ENCODE measurements around the gene CDC25C. TPM values are rescaled to one million over a fixed set of nuclear protein-coding genes. Genes with fewer than 3 reads are reported as not detected.

Gene CDC25C
- total RNA-seq (2014; rRNA removed; shearing (Covaris generic); ENCODE audit: low replicate concordance): 8.7 and 13.4 TPM in 2 replicates

GRCh38 chr5:138331449-138332368, at the start of gene CDC25C:
Gene CDC25C, minus strand, starts transcription at chr5:138331804. Its CDS starts 624 bp downstream, at chr5:138331180.
- in situ Hi-C loops (cut with HindIII; ENCODE audit: low pct_unique_long_range_greater_than_20kb, low sequenced_read_pairs): no loop called here
- DNase-seq (ENCODE audit: low read depth): peak; percentile 98

GRCh38 chr5:138372653-138373052, 41.0 kb upstream of the CDC25C start:
- DNase-seq (ENCODE audit: low read depth): no peak
- in situ Hi-C loops (cut with HindIII; ENCODE audit: low pct_unique_long_range_greater_than_20kb, low sequenced_read_pairs): no loop called here

- DNase-seq (ENCODE audit: low read depth): no peak
- in situ Hi-C loops (cut with HindIII; ENCODE audit: low pct_unique_long_range_greater_than_20kb, low sequenced_read_pairs): no loop called here
Observed at GRCh38 chr5:138372225-138372624, 40.6 kb upstream of the CDC25C start.

- no peak for DNase-seq (ENCODE audit: low read depth)
- in situ Hi-C loops (cut with HindIII; ENCODE audit: low pct_unique_long_range_greater_than_20kb, low sequenced_read_pairs): no loop called here
Observed at GRCh38 chr5:138371454-138371853, 39.9 kb upstream of the CDC25C start.

GRCh38 chr5:138370537-138370936, 38.9 kb upstream of the CDC25C start:
- DNase-seq (ENCODE audit: low read depth): no peak
- in situ Hi-C loops (cut with HindIII; ENCODE audit: low pct_unique_long_range_greater_than_20kb, low sequenced_read_pairs): no loop called here

- in situ Hi-C loops (cut with HindIII; ENCODE audit: low pct_unique_long_range_greater_than_20kb, low sequenced_read_pairs): no loop called here
- no peak for DNase-seq (ENCODE audit: low read depth)
Observed at GRCh38 chr5:138369706-138370105, 38.1 kb upstream of the CDC25C start.

GRCh38 chr5:138369261-138369660, 37.7 kb upstream of the CDC25C start:
- DNase-seq (ENCODE audit: low read depth): no peak
- in situ Hi-C loops (cut with HindIII; ENCODE audit: low pct_unique_long_range_greater_than_20kb, low sequenced_read_pairs): no loop called here

- DNase-seq (ENCODE audit: low read depth): no peak
- in situ Hi-C loops (cut with HindIII; ENCODE audit: low pct_unique_long_range_greater_than_20kb, low sequenced_read_pairs): no loop called here
Observed at GRCh38 chr5:138366632-138367382, 35.2 kb upstream of the CDC25C start.

- no peak for DNase-seq (ENCODE audit: low read depth)
- in situ Hi-C loops (cut with HindIII; ENCODE audit: low pct_unique_long_range_greater_than_20kb, low sequenced_read_pairs): no loop called here
Observed at GRCh38 chr5:138364576-138364975, 33.0 kb upstream of the CDC25C start.

- DNase-seq (ENCODE audit: low read depth): no peak
- in situ Hi-C loops (cut with HindIII; ENCODE audit: low pct_unique_long_range_greater_than_20kb, low sequenced_read_pairs): no loop called here
Observed at GRCh38 chr5:138360941-138361452, 29.4 kb upstream of the CDC25C start.

GRCh38 chr5:138359621-138360020, 28.0 kb upstream of the CDC25C start:
- in situ Hi-C loops (cut with HindIII; ENCODE audit: low pct_unique_long_range_greater_than_20kb, low sequenced_read_pairs): no loop called here
- no peak for DNase-seq (ENCODE audit: low read depth)

- in situ Hi-C loops (cut with HindIII; ENCODE audit: low pct_unique_long_range_greater_than_20kb, low sequenced_read_pairs): no loop called here
- DNase-seq (ENCODE audit: low read depth): peak; percentile 76
Observed at GRCh38 chr5:138354926-138355378, 23.3 kb upstream of the CDC25C start.

- no peak for DNase-seq (ENCODE audit: low read depth)
- in situ Hi-C loops (cut with HindIII; ENCODE audit: low pct_unique_long_range_greater_than_20kb, low sequenced_read_pairs): no loop called here
Observed at GRCh38 chr5:138354387-138354786, 22.8 kb upstream of the CDC25C start.

- DNase-seq (ENCODE audit: low read depth): no peak
- in situ Hi-C loops (cut with HindIII; ENCODE audit: low pct_unique_long_range_greater_than_20kb, low sequenced_read_pairs): no loop called here
Observed at GRCh38 chr5:138353560-138354080, 22.0 kb upstream of the CDC25C start.

- peak; percentile 50 for DNase-seq (ENCODE audit: low read depth)
- in situ Hi-C loops (cut with HindIII; ENCODE audit: low pct_unique_long_range_greater_than_20kb, low sequenced_read_pairs): no loop called here
Observed at GRCh38 chr5:138352722-138353559, 21.3 kb upstream of the CDC25C start.

GRCh38 chr5:138352071-138352721, 20.6 kb upstream of the CDC25C start, which contains the start of gene KDM3B:
Gene KDM3B, plus strand, starts transcription at chr5:138352685. Its CDS starts 111 bp downstream, at chr5:138352796.
- in situ Hi-C loops (cut with HindIII; ENCODE audit: low pct_unique_long_range_greater_than_20kb, low sequenced_read_pairs): no loop called here

GRCh38 chr5:138351517-138351916, 19.9 kb upstream of the CDC25C start:
- in situ Hi-C loops (cut with HindIII; ENCODE audit: low pct_unique_long_range_greater_than_20kb, low sequenced_read_pairs): no loop called here
- DNase-seq (ENCODE audit: low read depth): no peak

More at GRCh38 chr5:138352071-138352721, 20.6 kb upstream of the CDC25C start, which contains the start of gene KDM3B:
- DNase-seq (ENCODE audit: low read depth): peak; percentile 81

Data from Caki2 (cell line).